ENCODE results near the gene PTPN21.

GRCh38 chr14:88502740-88503139 lies 52.1 kb downstream of the PTPN21 start:
- TF ChIP-seq CTCF (IDR thresholded peaks at IDR 0.05) (no peak), POLR2A (IDR thresholded peaks at IDR 0.05) (no peak)

Data from uterus (tissue), 2 donors.